ENCODE measurements around the gene DNM3. TPM values are rescaled to one million over a fixed set of nuclear protein-coding genes. Genes with fewer than 3 reads are reported as not detected.

DNM3 gene
- total and polyA plus RNA-seq, 2 experiments from 2014 or later, result 5.2 to 12.2 TPM

GRCh38 chr1:172308577-172308976, 467.3 kb downstream of the DNM3 start:
- ATAC-seq (no peak), DNase-seq (ENCODE audit: low spot score) (no peak)
- no peak overlapping the region for H3K4me2 ChIP-seq
- Mint-ChIP-seq H3K27me3 (ENCODE audit: insufficient read depth, low read depth, poor library complexity) (no peaks in the 10 kb centered on the region), H3K9me3 (peaks cover 2% of the 10 kb centered on the region; the same call in 2 of the 3 replicates), H3K4me3 (no peak overlapping the region), H3K4me1 (no peaks in the 10 kb centered on the region), H3K27ac (no peak overlapping the region), H3K36me3 (ENCODE audit: low read depth) (no peaks in the 10 kb centered on the region)
- no peak overlapping the region for H3K4me3 ChIP-seq
- H2AFZ ChIP-seq, result no peak overlapping the region
- no peaks in the 10 kb centered on the region for H3K27me3 ChIP-seq (ENCODE audit: insufficient read depth)
- H3K36me3 ChIP-seq (ENCODE audit: insufficient read depth), result no peaks in the 10 kb centered on the region
- H3K9me2 ChIP-seq (ENCODE audit: insufficient read depth), result no peaks in the 10 kb centered on the region
- H3K27ac ChIP-seq (ENCODE audit: low read depth), result no peak overlapping the region
- no peaks in the 10 kb centered on the region for H3K79me2 ChIP-seq (replicated peaks; ENCODE audit: insufficient read depth)
- TF ChIP-seq NANOG (IDR thresholded peaks at IDR 0.05; ENCODE audit: borderline replicate concordance) (no peak), ZNF114 (CRISPR knock-in tag; IDR thresholded peaks at IDR 0.05) (no peak), EZH2 (IDR thresholded peaks at IDR 0.05; ENCODE audit: low read depth, unreplicated experiment) (no peak), CREB1 (CRISPR knock-in tag; IDR thresholded peaks at IDR 0.05; ENCODE audit: low read depth) (no peak), ZNF331 (CRISPR knock-in tag; IDR thresholded peaks at IDR 0.05; ENCODE audit: low read depth) (no peak)
- TF ChIP-seq, protein P1, sequence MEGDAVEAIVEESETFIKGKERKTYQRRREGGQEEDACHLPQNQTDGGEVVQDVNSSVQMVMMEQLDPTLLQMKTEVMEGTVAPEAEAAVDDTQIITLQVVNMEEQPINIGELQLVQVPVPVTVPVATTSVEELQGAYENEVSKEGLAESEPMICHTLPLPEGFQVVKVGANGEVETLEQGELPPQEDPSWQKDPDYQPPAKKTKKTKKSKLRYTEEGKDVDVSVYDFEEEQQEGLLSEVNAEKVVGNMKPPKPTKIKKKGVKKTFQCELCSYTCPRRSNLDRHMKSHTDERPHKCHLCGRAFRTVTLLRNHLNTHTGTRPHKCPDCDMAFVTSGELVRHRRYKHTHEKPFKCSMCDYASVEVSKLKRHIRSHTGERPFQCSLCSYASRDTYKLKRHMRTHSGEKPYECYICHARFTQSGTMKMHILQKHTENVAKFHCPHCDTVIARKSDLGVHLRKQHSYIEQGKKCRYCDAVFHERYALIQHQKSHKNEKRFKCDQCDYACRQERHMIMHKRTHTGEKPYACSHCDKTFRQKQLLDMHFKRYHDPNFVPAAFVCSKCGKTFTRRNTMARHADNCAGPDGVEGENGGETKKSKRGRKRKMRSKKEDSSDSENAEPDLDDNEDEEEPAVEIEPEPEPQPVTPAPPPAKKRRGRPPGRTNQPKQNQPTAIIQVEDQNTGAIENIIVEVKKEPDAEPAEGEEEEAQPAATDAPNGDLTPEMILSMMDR (conservative IDR thresholded peaks at IDR 0.05; ENCODE audit: low read depth in 2 of 2), result no peak
- H4K20me1 ChIP-seq (replicated peaks; ENCODE audit: insufficient read depth), result no peaks in the 10 kb centered on the region
- no peaks in the 10 kb centered on the region for H3K4me1 ChIP-seq (ENCODE audit: insufficient read depth)
- no peaks in the 10 kb centered on the region for H3F3A ChIP-seq (replicated peaks; ENCODE audit: low read depth)

DNA sequence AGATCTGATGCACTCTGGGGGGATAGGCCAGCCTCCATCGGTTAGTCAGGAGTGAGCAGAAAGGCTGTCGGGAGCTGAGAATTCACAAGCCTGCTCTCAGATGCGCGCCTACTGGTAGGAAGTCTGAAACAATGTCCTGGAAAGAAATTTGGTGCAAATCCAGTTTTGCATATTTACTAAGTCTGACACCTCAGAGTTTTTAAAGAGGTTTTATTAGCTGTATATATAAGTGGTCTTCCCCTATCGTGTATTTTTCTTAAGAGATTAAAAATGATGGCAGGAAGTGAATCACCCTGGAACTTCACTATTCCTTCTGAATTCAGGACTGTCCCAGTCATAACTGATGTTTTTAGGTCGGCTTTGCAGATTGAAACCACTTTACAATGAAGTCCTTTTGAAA, 479.4 kb downstream of the DNM3 start:
- H3K4me2 ChIP-seq, result no peak overlapping the region
- no peak overlapping the region for H2AFZ ChIP-seq
- no peak for TF ChIP-seq STAT1 (IDR thresholded peaks at IDR 0.05; ENCODE audit: unreplicated experiment)
- no peak for TF ChIP-seq EZH2 (IDR thresholded peaks at IDR 0.05; ENCODE audit: low read depth, unreplicated experiment)
- no peak for TF ChIP-seq ETS1 (IDR thresholded peaks at IDR 0.05)
- TF ChIP-seq, protein P2, sequence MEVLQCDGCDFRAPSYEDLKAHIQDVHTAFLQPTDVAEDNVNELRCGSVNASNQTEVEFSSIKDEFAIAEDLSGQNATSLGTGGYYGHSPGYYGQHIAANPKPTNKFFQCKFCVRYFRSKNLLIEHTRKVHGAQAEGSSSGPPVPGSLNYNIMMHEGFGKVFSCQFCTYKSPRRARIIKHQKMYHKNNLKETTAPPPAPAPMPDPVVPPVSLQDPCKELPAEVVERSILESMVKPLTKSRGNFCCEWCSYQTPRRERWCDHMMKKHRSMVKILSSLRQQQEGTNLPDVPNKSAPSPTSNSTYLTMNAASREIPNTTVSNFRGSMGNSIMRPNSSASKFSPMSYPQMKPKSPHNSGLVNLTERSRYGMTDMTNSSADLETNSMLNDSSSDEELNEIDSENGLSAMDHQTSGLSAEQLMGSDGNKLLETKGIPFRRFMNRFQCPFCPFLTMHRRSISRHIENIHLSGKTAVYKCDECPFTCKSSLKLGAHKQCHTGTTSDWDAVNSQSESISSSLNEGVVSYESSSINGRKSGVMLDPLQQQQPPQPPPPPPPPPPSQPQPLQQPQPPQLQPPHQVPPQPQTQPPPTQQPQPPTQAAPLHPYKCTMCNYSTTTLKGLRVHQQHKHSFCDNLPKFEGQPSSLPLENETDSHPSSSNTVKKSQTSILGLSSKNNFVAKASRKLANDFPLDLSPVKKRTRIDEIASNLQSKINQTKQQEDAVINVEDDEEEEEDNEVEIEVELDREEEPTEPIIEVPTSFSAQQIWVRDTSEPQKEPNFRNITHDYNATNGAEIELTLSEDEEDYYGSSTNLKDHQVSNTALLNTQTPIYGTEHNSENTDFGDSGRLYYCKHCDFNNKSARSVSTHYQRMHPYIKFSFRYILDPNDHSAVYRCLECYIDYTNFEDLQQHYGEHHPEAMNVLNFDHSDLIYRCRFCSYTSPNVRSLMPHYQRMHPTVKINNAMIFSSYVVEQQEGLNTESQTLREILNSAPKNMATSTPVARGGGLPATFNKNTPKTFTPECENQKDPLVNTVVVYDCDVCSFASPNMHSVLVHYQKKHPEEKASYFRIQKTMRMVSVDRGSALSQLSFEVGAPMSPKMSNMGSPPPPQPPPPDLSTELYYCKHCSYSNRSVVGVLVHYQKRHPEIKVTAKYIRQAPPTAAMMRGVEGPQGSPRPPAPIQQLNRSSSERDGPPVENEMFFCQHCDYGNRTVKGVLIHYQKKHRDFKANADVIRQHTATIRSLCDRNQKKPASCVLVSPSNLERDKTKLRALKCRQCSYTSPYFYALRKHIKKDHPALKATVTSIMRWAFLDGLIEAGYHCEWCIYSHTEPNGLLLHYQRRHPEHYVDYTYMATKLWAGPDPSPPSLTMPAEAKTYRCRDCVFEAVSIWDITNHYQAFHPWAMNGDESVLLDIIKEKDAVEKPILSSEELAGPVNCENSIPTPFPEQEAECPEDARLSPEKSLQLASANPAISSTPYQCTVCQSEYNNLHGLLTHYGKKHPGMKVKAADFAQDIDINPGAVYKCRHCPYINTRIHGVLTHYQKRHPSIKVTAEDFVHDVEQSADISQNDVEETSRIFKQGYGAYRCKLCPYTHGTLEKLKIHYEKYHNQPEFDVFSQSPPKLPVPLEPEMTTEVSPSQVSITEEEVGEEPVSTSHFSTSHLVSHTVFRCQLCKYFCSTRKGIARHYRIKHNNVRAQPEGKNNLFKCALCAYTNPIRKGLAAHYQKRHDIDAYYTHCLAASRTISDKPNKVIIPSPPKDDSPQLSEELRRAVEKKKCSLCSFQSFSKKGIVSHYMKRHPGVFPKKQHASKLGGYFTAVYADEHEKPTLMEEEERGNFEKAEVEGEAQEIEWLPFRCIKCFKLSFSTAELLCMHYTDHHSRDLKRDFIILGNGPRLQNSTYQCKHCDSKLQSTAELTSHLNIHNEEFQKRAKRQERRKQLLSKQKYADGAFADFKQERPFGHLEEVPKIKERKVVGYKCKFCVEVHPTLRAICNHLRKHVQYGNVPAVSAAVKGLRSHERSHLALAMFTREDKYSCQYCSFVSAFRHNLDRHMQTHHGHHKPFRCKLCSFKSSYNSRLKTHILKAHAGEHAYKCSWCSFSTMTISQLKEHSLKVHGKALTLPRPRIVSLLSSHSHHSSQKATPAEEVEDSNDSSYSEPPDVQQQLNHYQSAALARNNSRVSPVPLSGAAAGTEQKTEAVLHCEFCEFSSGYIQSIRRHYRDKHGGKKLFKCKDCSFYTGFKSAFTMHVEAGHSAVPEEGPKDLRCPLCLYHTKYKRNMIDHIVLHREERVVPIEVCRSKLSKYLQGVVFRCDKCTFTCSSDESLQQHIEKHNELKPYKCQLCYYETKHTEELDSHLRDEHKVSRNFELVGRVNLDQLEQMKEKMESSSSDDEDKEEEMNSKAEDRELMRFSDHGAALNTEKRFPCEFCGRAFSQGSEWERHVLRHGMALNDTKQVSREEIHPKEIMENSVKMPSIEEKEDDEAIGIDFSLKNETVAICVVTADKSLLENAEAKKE (CRISPR knock-in tag; IDR thresholded peaks at IDR 0.05), result no peak
- no peak for TF ChIP-seq EZH2phosphoT487 (IDR thresholded peaks at IDR 0.05; ENCODE audit: unreplicated experiment)
- no peak for TF ChIP-seq NANOG (IDR thresholded peaks at IDR 0.05; ENCODE audit: borderline replicate concordance)
- no peak for TF ChIP-seq ZNF114 (CRISPR knock-in tag; IDR thresholded peaks at IDR 0.05)
- TF ChIP-seq, protein P1 (conservative IDR thresholded peaks at IDR 0.05; ENCODE audit: low read depth in 2 of 2), result no peak

More for the DNA sequence above, 479.4 kb downstream of the DNM3 start:
- no peak overlapping the region for H3K27ac Mint-ChIP-seq
- H3K4me3 Mint-ChIP-seq, result no peak overlapping the region
- no peaks in the 10 kb centered on the region for H3K9me3 Mint-ChIP-seq
- no peaks in the 10 kb centered on the region for H3K36me3 Mint-ChIP-seq (ENCODE audit: low read depth)
- peaks cover 2% of the 10 kb centered on the region for H3K27me3 Mint-ChIP-seq (ENCODE audit: insufficient read depth, low read depth, poor library complexity)
- DNase-seq (ENCODE audit: low spot score) (no peak), ATAC-seq (no peak)
- Histone ChIP-seq H3K4me1 (ENCODE audit: insufficient read depth) (no peaks in the 10 kb centered on the region), H3K36me3 (ENCODE audit: insufficient read depth) (no peaks in the 10 kb centered on the region), H3K79me2 (replicated peaks; ENCODE audit: insufficient read depth) (no peaks in the 10 kb centered on the region), H3K27me3 (ENCODE audit: insufficient read depth) (no peaks in the 10 kb centered on the region), H3K9me2 (ENCODE audit: insufficient read depth) (no peaks in the 10 kb centered on the region), H3K4me3 (no peak overlapping the region), H3K27ac (ENCODE audit: low read depth) (peak overlapping the region; percentile 48; the same call in 1 of the 2 replicates), H3F3A (replicated peaks; ENCODE audit: low read depth) (no peaks in the 10 kb centered on the region), H4K20me1 (replicated peaks; ENCODE audit: insufficient read depth) (no peaks in the 10 kb centered on the region)
- H3K4me1 Mint-ChIP-seq, result no peaks in the 10 kb centered on the region; the same call in 2 of the 3 replicates
